Left forelimb (tissue), 1 donor: ENCODE measurements around the gene ULBP3.
"Not testable (repeated sequence)": the region's sequence is repeated elsewhere in the genome, so short reads cannot be mapped to it uniquely, and the experiment has no call there.

Source experiments
- DNase-seq: peaks from one replicate; pipeline ENCODE4 v3.0.0-alpha.2; 2018; ENCODE audit warnings: low spot score

The ULBP3 gene

DNA sequence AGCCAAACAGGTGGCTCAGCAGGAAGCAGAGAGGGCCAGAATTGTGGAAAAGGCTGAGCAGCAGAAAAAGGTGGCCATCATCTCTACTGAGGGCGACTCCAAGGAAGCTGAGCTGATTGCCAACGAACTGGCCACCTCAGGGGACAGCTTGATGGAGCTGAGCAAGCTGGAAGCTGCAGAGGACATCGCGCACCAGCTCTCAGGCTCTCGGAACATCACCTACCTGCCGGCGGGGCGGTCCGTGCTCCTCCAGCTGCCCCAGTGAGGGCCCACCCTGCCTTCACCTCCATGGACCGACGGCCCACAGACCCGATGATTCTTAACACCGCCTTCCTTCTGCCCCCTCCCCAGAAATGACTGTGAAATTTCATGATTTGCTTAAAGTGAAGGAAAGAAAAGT is 25.8 kb downstream of the ULBP3 start:
- DNase-seq: no peak

DNA sequence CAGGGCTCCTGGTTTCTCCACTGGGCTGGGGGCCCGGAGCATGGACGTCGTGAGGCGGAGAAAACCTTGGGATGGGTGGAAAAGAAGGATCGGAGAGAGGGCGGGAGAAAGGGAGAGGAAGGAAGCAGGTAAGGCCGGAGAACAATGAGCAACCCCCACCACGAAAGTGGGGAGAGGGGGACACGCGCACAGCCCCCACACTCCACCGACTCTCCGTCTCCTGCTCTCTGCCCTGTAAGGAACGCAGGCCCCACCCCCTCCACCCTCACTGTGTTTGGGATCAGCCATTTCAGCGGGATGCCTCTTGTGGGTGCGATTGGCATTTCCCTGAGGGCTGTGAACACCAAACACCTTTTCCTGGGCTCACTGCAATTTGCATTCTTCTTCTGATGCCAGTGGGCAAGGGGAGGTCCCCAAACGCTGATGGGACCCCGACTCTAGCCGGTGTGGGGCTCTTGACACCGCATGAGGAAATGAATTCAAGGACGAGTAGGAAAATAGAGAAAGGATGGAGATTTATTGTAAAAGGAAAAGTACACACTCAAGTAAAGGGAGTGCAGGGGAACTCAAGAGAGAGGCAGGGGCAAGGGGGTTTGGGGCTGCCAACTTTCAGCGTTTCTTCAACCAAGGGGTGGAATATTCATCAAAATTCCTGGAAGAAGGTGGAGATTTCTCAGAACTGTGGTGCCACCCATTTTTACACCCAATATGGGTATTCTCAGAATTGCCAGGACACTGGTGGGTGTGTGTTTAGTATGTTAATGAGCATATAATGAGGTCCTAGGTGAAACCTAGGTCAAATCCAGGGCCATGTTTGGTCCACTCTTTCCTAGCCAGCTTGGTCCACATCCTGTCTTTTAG is 30.5 kb downstream of the ULBP3 start:
- DNase-seq: no peak

DNA sequence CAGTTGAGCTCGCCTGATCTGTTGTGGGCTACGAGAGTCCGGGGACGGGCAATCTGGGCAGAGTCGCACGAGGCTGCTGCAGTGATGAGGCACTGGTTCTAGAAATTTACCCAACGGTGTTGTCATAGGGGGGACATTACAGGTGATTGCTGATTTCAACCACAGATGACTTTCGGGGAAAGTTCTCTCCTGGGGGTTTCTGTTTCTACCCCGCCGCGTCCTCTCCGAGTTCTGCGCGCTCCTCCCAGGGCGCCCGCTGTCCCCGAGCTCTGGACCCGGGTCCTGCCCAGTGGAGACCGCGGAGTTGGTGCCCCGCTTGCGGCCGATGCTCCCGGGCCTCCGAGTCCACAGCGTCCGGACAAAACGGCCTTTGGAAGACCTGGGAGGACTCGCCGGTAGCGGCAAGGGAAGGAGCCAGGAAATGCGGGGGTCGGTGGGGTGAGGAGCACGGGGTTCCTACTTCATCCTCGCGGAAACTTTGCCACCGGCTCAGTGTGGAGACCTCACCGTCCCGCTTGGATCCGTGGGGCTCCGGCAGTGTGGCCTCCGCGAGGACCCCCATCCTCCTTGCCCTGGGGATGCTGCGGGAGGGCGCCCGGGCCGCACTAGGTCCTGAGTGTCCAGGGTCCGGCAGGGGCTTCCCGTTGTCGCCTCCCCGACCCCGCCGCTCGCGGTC is 31.3 kb downstream of the ULBP3 start:
- DNase-seq: no peak

DNA sequence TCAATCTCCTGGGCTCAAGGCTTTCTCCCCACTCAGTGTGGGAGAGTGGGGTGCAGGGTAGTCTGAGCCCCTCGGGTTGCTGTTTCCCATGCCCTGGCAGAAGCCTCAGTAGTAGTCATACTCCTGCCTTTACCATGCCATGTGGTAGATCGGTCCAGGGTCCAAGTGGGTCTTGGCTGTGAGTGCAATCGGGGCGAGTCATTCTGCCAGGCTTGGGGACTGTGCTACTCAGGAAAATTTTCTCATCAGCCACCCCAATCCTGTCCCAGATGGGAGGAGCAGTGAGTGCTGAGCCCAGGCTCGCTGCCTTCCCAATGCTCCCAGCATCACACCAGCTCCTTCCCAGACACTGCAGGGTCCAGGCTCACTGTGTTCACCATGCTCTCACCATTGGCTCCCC is 32.8 kb downstream of the ULBP3 start:
- DNase-seq: no peak

DNA sequence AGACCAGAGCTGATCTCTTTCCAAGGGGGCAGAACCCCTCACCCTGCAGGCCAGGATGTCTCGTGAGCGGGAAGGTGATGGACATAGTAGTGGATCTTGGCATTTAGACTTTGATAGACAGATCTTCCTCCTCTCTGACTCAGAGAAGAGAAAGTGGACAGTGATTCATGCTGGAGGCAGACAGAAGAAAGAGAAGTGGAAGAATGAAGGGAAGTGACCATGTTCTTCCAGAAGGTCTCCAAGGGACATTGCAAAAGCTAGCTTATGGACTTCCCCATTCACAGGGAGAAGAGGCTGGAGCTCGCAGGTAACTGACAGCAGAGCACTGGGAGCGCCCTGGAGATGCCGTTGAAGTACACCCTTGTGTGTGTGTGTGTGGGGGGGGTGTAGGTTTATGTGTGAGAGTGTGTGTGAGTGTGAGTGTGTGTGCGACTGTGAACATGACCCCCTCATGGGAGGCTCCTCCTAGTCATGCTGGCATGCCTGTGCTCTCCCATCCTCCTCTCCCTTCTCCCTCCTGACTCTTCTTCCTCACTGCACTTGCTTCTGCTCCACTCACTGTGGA is 35.6 kb downstream of the ULBP3 start:
- no peak for DNase-seq

DNA sequence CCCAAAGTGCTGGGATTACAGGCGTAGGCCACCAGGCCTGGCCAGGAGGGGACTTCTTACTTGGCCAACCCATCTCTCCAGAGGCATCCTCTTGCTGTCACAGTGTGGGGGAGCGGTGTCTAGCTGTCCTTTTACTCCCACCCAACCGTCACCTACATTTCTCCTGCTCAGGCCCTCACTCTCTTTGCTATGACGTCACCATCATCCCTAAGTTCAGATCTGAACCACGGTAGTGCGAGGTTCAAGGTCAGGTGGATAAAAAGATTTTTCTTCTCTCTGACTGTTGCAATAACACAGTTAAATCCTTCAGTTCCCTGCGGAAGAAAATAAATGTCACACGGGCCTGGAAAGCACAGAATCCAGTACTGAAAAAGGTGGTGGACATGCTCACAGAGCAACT is 36.3 kb downstream of the ULBP3 start:
- no peak for DNase-seq

DNA sequence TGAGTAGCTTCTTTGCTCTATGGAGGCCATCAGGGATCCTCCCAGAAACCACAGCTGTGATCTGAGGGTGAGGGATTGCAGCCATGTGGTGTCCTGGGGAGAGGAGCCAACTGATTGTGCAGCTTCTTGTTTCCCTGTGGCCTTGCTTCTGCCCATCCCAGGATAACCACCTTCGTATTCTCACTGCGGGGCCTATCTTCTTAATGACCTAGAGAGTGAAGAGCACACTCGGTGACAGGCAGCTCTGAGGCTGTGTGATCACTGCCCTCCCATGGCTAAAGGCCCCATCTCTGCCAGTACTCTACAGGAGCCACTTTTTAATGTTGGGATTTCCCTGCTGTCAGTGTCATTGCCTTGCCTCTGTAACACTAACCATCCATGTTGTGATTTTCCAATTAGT is 38.3 kb downstream of the ULBP3 start:
- DNase-seq: no peak

DNA sequence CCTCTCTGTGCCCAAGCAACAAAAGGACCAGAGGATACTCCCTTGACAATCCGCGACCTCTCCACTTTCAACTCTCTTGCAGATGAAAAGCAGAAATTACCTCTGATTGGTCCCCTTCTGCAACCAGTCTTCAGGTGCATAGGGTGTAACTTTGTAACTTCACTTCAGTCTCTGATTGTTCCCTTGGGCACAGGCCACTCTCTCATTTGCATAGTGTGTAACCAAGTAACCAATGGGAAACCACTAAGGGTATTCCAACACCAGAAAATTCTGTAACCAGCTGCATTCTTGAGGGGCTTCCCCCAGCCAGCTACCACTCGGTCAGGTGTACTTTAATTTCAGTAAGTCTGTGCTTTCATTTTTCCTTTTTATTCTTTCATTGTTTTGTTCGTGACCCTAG is 39.2 kb downstream of the ULBP3 start:
- no peak for DNase-seq

DNA sequence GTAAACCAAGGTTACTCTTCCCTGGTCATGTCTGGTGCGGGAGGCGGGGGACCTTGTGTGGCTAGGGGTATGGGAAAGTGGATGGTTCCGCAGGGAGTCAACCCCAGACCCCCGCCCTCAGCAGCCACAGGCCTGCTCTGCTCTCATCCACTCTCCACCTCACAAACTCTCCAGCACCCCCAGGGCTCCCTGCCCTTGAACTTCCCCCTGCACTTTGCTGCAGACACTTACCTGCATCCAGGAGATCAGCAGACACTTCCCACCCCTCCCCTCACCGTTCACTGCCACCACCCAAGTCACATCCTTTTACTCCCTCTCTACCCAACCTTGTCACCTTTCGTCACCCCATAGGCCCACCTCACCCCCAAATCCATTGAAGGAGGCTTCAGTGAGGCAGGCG is 39.6 kb downstream of the ULBP3 start:
- DNase-seq: no peak

DNA sequence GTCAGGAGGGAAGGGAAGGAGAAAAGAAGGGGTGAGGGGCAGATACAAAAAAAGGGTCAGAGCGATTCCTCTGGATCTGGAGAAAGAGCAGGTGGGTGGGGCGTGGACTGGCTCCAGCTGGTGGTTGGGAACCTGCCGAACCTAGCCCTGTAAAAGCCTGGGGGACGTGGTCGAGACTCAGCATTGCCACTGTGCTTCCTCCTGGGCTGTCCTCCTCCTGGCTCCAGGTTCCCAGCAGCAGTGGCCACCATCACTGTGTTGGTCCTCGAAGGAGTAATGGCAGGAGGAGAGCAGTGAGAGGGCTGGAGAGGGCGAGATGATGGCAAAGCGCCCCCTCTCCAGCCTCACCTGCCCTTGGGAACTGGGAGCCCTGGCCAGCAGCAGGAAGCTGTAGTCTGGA is 40.1 kb downstream of the ULBP3 start:
- no peak for DNase-seq

DNA sequence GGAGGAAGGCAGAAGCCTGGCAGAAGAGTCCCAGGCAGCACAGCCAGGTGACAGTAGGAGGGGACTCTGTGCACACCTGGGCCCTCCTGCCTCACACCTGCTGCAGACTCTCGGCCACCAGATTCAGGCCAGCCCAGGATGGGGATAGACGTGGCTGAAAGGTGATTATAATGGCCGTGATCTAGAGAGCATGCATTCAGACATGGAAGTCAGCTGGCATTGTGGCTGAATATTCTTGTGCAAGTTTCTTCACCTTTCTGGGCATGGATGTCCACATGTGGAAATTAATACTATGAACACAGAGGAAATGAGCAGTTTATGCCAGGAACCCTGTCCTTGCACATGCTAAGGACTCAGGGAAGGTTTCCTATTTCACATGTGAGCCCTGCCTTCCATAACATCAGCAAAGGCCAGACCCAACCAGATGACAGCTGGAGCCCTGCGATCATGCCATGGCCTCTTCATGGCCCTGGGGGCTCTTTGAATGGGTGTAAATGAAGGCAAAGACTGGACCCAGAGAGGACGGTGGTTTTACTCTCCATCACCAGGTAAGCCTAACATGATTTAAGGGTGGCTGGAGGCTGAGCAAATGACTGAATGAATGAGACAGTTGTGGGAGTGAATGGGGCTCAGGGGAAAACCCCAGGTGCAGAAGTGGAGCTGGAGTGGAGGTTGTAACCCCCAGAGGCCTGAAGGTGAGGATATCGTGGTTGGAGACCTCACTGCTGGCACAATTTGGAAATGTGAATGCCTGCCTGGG is 40.9 kb downstream of the ULBP3 start:
- no peak for DNase-seq

DNA sequence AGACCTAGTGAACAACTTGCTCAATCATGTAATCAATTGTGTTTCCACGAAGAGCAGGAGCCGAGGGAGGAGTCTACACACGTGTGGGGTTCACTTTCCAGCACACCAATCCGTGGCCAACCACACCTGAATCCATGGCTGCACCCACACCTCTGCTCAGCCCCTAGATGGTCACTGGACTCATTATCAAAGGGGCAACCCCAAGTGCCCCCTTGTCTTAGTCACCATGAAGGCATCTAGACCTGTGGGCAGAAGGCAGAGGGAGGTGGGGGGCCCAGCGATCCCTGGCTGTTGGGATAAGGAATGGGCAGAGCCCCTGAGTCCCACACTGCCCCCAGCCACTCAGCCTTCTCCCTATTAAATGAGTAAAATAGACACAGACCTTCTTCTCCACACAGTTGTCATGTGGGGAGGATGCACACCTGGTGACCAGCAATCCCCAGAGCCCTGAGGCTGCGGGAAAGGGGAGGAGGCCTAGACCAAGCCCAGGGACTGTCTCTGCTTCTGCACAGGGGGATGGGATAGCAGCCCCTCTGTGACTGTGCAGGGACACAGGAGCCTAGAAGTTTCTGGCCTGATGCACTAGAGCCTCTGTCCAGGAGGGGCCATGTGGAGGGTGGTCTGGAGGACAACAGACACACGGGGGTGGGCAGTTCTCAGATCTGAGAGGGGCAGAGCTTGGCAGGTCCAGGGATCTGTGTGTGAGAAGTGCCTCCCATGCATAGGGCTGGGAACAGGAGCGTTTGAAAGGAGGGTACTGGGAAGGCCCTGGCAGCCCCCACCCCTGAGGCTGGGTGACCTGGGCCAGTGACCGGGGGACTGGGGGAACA is 41.7 kb downstream of the ULBP3 start:
- no peak for DNase-seq

DNA sequence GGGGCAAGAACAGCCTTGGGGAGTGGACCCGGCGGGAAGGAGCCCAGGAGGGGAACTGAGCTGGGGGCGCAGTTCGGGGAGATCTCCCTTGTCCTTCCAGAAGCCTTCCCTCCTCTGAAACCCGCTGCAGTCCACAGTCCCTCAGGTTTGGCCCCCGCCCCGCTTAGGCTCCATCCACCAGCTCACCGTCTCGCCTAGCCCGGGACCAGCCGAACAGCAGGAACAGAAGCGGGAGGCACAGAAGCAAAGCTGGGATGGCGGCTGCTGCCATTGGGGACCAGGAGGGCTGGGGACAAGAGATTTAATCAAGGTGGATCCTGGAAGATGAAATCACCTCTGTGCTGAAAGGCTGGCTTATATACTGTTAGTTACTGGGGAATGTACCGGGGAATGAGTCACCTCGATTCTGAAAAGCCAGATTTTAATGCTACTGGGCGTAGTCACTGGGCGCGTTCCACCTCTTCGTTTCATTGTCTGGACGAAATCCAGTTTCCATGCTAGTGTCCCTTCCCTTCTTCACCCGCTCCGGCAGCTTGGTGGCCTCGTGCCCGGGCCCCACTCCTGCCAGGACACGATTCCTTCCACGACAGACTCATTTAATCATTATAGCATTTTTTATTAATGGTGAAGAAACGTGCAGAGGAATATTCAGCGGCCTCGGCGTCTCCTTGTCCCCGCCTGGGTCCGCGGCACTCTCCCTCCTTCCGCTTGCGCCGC is 43.6 kb downstream of the ULBP3 start, which contains the start of gene RAET1L:
Gene RAET1L, minus strand, starts transcription at position 332 of the 717 bp plus-strand sequence. Its CDS starts 61 bp downstream, at position 271.
- DNase-seq: no peak

DNA sequence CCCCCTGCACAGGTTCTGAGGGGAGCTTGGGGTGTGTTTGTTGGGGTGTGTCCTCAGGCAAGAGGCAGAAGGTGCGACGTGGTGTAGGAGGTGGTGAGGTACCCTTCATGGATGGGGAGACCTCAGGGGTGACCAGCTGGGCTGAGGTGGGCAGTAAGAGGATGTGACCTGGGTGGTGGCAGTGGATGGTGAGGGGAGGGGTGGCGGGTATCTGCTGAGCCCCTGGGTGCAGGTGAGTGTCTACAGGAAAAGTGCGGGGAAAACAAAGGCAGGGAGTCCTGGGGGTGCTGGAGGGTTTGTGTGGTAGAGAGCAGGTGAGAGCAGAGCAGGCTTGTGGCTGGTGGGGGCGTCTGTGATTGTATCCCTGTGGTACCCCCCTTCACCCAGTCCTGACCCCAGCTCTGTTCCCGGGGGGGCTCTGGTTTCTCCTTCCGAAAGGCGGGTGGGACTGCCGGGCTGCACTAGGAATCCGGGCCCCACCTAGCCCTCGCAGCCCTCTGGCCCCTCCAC is 44.2 kb downstream of the ULBP3 start:
- DNase-seq: no peak

DNA sequence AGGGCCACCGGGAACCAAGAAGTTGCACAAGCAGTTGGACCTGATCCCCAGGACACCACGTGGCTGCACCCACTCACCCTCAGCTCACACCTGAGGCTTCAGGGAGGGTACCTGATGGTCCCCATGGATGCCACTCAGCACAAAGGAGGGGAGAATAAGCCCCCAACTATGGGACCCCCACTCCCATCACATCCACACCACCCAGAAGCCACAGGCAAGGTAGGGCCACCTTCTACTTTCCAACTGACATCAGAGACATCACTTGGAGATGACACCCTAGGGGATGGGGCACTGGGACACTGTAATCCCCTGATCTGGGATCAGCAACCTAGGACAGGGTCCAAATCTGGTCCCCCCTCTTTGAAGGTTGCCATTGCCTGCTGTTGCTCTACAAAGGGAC is 44.9 kb downstream of the ULBP3 start:
- DNase-seq: not testable (repeated sequence)

DNA sequence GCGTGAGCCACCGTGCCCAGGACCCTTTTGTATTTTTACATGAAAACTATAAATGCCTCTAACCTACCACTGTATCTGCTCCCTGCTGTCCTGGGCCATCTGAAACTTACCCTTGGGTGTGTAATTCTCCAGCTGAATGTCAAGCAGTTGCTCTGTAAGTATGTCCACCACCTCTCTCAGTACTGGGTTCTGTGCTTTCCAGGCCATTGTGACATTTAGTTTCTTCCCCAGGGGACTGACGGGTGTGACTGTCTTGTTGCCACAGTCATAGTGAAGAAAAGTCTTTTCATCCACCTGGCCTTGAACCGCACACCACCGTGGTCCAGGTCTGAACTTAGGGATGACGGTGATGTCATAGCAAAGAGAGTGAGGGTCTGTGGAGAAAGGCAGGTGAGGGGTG is 47.1 kb downstream of the ULBP3 start:
- not testable (repeated sequence) for DNase-seq

DNA sequence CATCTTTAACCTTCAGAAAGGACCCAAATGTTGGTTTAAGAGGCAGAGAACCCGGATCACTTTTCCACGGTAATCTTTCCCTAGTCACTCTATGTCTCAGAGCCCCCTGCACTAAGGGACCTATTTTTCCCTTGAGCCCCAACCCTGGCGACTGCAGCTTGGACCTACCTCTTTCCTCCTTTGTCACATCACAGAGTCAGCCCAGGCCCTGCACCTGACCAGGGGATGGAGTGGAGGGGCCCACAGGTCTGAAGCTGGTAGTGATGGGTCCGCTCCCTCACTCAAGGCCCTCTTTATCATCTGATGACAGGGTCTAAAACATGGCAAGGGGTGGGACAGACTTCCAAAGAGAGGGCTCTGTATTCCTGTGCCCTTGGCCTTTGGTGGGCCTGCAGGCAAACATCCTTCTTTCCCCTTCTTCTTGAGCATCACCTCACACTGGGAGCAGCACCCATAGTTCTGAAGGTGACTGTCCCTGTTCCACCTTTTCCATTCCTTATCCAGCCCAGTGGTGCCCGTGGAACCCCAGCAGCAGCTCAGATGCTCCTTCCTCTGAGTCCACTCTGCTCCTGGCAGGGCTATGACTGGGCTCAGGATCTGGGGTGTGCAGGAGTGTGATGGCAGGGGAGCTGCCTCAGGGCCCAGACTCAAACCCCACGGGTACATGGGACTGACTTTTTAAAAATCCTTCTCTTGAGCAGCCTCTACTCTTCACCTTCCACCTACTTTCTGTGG is 49.9 kb downstream of the ULBP3 start:
- no peak for DNase-seq

DNA sequence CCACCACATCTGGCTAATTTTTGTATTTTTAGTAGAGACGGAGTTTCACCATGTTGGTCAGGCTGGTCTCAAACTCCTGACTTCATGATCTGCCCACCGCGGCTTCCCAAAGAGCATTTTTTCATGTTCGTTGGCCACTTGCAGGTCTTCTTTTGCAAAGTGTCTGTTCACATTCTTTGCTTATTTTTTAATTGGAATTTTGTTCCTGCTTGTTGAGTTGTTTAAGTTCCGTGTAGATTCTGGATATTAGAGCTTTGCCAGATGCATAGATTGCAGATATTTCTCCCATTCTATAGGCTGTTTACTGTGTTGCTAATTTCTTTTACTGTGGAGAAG is 51.8 kb downstream of the ULBP3 start:
- DNase-seq: not testable (repeated sequence)

DNA sequence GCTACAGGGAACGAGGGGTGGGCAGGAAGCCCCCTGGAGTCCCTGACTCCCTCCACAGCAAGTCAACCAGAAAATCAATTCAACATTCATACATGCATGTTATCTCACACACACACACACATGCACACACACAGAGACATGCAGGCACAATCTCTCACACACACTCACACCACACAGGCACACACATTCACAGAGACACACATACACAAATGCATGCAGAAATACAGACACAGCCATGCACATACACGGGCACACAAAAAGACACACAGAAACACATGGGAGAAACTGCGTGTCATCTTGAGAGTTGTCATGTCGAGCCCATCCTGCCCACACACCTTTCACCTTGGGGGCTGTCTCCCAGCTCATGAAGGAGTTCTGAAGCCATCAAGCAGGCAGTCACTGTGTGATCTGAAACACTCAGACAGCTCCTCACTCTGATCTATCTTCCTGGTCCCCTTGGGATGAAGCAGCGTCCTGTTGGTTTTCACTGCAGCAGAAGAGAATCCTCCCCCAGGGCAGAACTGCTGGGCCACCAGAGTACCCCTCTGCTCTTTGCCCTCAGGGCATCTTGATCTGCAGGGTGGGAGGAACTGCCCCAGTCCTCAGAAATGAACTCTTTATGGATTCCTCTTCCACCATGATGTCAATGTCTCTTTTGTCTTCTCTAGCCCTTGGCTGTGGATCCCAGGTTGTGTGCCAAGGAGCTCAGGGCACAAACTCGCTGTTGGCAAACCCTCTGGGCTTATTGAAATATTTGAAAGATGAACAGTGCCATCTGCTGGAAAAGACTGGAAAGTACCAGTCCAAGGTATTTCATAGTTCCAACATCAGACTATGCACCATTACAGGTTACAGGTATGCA is 52.4 kb downstream of the ULBP3 start:
- no peak for DNase-seq
